HG03280 (cell line): Measurements from ENCODE around the gene MED13L.
"Not testable (repeated sequence)": the region's sequence is repeated elsewhere in the genome, so short reads cannot be mapped to it uniquely, and the experiment has no call there.

ENCODE experiments used
- ATAC-seq: cut with Tn5 transposase; IDR thresholded peaks from one replicate; pipeline ENCODE4 v1.9.1; 2021; ENCODE audit warnings: mild to moderate bottlenecking, moderate library complexity; ENCODE audit not compliant: unreplicated experiment

MED13L gene

DNA sequence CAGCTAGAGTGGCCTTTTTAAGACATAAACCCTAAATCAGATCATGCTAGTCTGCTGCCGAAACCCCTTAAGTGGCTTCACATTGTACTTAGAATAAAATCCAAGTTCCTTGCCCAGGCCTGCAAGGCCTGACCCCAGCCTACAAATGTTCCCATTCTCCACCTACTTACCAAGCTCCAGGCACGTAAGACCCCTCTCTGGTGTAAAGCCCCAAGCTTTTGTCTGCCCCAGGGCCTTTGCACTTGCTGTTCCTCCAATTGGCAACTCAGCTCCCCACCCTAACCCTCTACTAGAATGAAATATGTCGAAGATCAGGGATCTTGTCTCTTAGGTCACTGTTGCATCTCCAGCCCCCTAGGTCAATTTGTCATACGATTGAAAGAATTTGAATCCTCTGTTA, 27.1 kb upstream of the MED13L start:
- ATAC-seq: no peak

DNA sequence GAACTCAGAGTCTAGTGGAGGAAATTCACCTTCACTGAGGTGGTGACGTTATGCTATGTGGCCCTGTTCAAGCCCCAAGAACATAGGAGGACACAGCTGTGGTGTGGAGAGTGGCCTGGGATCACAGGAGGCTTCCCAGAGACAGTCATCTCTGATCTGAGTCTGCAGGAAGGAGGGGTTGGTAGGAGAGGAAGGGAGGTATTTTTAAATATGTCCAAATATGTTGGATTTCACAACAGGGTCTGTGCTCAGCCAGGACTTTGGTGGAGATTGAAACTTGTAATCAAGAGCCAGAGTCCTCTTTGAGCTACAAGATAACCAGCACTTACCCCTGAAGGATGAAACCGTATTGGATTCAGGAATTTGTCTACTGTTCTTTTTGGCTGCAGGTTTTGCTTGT, 26.4 kb upstream of the MED13L start:
- ATAC-seq: no peak

DNA sequence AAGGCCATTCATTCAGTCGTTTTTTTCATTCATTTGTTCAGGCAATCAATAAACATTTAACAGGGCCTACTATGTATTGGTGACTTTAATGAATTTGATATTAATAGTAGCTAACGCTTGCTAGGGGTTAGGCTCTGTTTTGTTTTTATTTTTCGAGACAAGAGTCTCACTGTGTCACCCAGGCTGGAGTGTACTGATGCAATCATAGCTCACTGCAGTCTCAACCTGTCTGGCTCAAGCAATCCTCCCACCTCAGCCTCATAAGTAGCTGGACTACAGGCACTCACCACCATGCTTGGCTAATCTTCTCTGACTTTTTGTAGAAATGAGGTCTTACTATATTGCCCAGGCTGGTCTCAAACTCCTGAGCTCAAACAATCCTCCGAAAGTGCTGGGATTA, 25.6 kb upstream of the MED13L start:
- no peak for ATAC-seq

DNA sequence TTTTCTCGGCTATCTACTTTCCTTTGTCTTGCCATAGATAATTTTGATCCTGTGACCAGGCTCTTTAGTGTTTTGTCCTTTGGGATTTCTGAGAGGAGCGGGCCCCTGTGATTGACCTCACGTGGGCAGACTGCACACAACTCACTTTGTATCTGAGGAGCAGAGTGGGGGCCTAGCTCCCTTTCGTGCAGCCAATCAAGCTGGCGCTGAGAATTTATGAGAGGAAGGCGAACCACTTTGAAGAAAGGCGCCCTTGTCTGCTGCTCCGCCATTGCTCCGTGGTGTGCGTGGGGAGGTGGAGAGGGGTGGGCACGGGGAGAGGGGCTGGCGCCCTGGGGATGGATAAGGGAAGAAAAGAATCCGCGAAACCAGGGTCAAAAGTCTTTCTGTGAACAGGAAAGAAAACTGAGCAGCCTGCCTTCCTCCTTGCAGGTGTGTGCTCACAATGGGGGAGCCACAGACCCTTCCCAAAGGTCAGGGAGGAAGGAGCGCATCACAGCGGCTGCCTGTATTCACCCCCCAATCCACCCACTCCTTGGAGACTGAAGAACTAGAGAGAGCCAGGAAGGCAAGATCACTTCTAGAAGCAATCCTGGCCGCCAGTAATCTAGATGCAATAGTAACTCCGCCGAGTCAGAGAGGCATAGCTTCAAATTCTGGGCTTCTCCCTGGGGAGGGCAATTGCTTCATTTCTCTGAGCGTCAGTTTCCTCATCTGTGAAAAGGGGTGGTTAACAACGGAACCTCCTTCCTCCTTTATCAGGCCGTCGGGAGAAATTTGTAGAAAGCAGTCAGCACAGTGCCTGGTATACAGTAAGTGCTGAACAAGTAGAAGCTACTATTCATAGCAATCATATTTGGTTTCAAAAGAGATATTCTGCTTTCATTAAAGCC, 24.9 kb upstream of the MED13L start:
- ATAC-seq: no peak

DNA sequence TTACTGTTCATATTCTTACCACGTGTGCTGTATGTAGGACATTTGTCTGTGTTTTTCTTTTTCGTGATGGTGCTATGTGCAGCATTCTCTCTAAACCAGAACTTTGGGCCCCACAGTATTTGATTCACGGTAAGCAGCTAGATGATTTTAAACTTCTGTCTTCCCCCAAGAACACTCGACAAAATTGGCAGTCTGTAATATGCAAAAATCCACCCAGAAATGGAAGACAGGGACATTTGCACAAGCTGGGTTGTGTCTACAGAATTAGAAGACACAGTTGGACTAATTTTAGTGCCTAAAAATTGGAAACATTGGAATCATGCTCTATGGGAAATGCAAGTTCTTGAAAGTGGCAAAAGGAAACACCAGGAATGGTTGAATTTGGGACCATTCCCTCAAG, 24.1 kb upstream of the MED13L start:
- no peak for ATAC-seq

DNA sequence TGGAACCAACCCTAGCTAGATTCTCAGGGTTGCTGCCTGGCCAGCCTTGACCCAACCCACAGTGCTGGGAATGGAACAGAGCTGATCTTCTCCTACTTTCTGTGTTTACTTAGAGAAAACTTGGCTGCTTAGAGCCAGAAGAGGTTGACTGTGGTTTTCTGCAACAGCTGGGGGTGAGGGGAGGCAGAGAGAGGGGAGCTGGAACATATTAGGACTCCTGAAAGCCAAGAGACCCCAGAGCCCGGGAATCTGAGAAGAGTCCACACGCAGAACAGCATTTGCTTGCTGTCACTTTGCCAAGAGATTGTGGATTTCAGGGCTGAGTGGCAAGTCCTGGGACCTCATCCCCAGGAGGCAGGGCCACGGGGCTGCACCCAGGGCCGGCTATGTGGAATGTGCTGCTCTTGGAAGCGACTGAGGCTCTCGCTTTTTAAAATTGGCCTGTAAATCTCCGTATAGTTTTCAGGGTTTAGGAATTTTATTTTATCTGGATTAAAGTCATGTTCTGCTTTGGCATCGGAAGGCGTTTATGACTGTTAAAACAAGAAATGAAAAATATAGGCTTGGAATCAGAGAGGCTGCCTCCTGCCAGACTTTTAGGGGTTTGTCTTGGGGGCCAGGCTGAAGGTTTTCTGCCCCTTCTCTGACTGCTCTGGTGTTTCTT, 22.3 kb upstream of the MED13L start:
- ATAC-seq: no peak

DNA sequence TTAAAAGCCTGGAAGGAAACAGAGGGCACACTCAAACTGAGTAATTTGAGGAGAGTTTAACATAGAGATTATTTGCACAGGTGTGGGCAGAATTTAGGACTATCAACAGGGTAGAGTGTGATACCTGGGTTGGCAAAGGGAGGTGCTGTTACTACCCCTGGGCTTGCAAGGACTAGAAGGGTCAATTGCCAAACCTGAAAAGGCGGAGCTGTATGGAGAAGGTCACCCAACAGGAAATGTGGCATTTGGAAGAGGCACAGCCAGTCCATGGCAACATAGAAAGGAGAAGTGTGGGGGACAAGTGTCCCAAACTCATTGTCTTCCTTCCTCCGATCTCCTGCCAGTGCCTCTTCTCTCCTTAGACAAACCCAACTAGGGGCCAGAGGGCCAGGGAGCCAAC, 21.6 kb upstream of the MED13L start:
- no peak for ATAC-seq

DNA sequence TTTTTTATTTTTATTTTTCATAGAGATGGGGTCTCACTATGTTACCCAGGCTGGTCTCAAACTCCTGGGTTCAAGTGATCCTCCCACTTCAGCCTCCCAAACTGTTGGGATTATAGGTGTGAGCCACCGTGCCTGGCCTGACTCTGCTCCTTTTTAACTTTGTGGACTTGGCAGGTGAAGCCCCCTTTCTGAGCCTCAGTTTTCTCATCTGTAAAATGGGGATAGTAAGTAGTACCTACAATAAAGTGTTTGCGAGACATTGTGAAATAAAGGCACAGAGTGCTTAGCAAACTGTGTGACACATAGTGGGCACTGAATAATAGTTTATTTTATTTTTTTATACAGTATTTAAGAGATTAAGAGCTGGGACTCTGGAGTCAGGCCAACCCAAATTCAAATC, 21.1 kb upstream of the MED13L start:
- ATAC-seq: no peak

DNA sequence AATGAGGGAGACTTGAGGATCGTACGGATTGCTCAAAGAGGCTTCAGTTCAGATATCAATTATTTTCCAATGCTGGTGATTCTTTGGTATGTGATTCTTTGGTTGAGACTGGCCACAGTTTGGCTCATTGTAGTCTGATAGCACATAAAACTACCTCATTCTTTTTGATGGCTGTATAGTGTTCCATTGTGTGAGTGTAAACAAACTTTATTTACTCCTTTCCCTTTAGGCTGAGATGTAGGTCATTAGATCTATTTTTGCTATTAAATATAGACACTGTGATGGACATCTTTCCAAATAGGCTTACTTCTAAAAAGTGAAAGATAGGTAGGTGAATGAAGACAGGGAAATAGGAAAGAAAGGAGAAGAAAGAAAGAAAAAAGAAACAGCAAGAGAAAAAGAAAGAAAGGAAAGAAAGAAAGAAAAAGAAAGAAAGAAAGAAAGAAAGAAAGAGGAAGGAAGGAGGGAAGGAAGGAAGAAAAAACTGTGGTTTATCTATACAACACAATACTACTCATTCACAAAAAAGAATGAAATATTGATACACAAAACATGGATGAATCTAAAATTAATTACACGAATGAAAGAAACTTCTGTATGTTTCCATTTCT, 19.8 kb upstream of the MED13L start:
- ATAC-seq: no peak

DNA sequence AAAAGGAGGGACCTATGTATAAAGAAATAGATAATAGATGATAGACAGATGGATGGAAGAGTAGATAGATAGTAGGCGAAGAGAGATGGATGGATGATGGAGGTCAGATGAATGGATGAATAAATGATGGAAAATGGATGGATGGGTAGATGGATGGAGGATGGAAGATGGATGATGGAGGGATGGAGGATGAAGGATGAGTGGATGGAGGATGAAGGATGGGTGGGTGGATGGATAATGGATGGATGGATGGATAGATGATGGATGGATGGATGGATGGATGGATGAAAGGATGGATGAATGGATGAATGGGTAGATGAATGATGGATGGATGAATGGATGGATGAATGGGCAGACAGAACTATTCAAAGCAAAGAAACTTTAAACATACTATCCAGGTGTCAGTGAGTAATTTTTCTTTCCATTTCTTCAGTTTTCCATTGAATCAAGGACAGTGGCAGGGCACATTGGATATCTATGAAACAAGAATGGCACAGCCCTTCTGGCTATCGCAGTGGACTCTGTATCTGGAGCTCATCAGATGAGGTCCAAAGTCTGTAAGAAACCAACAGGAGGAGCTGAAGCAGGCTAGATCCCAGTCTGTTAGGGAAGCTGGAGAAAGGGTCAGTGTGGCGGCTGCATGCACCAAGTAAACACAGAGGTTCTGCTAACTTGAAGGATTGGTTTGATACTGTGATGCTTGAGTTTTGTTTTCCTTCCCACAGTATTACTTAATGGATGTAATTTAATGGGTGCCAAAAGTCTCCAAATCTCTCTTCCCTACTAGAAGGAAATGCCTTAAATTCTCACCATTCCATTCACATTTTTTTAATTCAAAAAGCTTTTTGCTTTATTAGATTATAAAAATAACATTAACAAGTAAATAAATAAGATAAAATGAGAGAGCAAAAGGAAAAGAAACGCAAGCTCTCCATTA, 18.1 kb upstream of the MED13L start:
- ATAC-seq: no peak

DNA sequence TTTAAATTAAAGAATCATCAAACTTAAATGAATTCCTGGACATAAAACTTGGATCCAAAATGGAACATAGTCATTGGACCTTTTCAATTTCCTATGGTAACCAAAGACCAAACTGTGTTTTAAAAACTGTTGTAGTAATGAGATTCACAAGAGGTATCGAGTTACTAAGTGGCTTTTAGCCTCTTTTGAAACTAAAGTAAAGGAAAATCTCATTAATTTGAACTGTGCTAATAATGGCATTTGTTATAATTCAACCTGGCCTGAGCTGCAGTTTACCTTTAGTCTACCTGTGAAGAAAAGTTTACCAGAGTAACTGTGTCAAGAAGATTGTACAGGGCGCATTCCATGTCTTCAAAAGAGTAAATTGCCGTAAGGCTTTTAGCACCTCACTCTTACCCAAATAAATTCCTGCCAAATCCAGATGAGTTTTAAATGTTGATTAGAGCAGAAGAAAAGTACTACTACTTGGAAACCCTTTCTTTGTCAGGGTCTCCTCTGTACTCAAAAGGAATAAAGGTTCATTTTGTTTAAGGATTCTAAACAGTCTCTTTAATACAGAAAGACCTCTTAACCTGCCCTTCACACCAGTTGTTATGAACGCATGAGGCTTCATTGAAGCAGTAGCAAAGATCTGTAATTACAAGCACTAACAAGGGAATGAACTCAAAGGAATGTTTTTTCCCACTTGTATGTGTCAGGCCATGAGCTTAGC, 17.1 kb upstream of the MED13L start:
- ATAC-seq: no peak

DNA sequence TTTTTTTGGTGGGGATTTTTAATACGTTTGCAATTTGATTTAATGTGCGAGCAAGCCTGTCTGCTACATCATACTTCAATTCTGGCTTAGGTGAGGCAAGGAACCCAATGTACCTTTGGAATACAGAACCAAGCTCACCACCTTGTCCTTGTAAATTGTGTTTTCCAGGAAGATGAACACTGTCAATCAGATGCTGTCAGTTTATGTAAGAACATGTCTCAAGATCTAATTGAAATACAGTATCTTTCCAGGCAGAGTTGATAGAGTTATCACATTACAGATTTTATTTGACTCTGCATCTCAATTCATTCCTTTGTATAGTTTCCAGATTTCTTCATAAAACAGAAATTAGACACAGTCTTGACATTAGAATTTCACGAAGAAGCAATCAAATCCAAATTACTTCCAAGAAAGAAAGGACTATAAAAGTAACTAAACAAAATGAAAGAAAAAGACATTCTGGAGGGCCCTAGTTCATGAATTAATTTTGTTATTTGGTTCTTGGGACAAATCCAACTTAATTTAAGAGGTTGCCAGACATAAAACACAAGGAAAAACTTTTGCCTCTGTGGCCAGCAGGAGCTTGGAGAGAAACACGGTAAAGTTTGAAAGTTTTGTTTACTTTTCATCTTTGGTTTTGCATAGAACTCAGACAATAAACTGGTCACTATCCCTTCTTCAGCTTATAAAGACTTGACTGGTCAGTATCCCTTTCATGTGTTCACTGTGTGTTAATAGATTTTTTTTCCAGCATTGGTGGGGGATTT, 16.4 kb upstream of the MED13L start:
- ATAC-seq: no peak

DNA sequence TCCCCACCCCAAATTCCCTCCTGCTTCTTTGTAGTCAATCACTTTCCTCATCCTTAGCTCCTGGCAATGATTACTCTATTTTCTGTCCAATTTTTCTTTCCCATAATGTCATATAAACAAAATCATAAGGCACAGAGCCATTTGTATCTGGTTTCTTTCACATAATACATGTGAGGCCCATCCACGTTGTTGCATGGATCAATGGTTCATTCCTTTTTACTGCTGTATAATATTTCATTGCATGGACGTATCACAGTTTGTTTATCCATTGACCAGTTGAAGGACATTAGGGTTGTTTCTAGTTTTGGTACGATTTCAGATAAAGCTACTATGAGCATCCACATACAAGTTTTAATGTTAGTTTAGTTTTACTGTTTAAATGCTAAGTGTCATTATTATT, 13.7 kb upstream of the MED13L start:
- no peak for ATAC-seq

DNA sequence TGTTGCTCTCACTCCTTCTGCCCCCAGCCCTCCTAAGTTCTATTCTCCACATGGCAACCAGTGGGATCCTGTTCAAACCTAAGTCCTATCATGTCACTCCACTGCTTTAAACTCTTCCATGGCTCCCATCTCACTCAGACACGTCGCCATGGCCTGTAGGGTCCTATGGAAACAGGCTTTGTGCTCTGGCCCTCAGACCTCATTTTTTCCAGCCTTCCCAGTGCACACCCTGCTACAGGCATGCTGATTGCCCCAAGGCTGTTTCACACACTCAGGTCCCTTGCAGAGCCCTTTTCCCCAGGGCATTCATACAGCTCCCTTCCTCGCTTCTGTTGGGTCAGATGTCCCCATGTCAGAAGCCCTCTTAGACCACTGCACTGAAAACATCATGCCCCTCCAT, 11.2 kb upstream of the MED13L start:
- ATAC-seq: no peak

DNA sequence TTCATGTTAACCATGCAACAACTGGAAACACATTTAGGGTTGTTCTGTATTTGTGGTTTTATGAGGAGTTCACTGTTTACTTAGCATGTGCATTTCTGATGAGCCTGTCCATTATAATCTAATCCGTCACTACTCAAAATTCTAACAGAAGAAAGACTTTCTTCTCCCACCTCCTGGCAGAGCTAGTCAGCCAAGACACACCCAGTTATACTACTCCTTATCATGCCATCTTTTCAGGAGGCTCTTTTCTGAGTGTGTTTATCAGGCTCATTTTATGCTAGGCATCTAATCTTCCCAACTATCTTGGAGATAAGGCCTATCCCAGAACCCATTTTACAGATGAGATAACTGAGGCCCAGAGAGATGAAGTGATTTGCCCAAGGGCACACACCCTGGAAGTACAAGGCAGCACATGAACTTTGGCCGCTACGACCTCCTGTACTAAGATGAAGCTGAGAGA, 10.4 kb upstream of the MED13L start:
- ATAC-seq: no peak

DNA sequence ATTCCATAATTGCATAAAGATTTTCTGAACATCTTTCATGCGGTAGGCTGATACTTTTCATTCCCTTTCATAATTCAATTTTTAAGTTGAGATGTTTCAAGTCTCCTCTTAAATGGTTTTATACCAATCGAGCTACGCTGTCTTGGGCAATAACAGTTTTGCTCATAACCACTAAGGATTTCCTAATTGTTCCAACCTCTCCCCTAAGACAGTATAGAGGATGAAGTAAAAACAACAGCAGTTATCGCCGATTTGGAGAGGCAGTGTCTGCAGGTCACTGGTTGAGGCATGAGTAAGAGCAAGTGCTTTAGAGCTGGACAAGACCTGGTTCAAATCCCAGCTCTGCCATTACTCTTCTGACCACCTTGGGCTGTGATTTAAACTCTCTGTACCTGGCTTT, 6.9 kb upstream of the MED13L start:
- ATAC-seq: no peak

DNA sequence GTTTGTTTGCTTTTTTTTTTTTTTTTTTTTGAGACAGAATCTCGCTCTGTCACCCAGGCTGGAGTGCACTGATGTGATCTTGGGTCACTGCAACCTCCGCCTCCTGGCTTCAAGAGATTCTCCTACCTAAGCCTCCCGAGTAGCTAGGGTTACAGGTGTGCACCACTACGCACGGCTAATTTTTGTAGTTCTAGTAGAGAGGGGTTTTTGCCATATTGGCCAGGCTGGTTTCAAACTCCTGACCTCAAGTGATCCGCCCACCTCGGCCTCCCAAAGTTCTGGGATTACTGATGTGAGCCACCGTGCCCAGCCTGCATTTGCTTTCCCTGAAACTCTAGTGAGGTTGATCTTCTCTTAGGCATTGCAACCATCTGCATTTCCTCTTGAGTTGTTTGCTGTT, 6.4 kb upstream of the MED13L start:
- not testable (repeated sequence) for ATAC-seq

DNA sequence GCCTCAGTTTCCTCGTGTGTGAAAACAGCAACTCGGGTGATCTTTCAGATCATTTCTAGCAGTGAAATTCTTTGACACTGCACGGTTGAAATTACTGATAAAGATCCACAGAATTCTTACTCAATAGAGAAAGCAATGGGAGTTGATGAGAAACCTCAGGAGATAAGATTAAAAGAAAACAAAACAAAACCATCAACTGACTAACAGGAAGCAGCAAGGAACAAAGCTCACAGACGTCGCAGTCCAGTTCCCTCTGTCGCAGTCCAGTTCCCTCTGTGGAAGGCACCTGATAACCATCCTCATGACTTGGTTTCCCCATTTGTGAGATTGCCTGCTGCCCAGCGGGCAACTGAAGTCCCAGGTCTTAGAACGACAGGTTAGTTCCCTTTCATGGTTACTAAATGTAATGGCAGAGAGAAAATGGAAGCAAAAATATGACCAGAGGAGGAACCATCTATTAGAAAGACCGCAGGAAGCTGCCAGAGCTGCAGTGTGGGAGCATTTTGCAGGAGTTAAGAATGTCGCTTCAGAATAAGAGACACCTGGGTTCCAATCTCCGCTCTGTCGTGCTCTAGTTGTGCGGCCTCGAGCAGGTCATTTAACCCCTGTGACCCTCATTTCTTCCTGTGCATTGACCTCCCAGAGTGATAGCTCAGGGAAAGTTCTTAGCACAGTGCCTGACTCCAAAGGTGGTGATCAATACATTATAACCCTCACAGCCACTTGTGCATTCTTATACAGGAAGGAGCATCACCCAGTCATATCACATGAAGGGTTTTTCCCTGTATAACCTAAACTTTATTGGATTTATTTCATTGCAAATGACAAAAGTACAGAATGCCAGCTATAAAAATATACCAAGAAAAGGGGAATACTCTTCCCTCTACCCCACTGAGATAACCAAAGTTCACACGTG, 5.1 kb upstream of the MED13L start:
- no peak for ATAC-seq
